ENCODE data around the gene TMEM145. TPM values are rescaled to one million over a fixed set of nuclear protein-coding genes. Genes with fewer than 3 reads are reported as not detected.

TMEM145 gene
- total RNA-seq, 2 experiments from 2014 or later = 0.34 to 1.0 TPM

DNA sequence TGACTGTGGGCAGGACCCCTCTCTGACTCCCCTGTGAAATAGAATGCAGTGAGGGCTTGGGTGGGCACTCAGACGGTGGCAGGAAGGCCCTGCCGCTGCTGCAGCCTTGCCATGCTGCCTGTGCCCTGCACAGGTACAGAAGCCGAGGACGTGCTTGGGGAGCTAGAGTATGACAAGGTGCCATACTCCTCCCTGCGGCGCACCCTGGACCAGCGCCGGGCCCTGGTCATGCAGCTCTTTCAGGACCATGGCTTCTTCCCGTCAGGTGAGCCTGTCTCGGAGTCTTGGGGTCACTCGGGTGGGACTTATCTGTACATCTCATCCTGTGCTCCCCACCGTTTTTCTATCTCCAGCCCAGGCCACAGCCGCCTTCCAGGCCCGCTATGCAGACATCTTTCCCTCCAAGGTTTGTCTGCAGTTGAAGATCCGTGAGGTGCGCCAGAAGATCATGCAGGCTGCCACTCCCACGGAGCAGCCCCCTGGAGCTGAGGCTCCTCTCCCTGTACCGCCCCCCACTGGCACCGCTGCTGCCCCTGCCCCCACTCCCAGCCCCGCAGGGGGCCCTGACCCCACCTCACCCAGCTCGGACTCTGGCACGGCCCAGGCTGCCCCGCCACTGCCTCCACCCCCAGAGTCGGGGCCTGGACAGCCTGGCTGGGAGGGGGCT lies 18.5 kb upstream of the TMEM145 start:
- POLR2A ChIA-PET = interaction anchor here (0.6 to 1.3 kb wide), 2 partner anchors 12 to 30 kb away, joined by 3 to 4 read pairs; no protein-coding TSS in a partner anchor
- CTCF ChIA-PET = interaction anchor here (0.8 to 1.7 kb wide), 4 partner anchors 36 to 186 kb away, joined by 3 to 5 read pairs (median 3); no protein-coding TSS in a partner anchor

DNA sequence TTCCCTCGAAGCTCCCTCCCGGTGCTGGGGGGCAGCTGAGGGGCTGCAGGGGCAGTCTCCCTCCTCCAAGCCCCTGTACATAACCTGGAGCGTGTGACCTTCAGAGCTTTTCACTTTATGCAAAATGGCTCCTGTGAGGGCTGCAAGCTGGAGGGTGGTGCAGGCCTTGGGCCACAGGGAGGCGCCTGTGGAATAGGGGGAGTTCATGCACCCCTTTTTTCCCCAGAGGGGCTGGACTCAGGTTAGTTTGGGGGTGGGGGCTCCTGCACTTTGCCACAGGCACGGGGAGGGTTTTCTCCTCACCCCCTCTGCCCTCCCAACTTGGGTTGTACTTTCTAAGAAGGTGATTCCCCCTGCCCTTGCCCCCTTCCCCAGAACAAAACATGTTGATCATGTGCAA lies 17.8 kb upstream of the TMEM145 start:
- POLR2A ChIA-PET = interaction anchor here (1.3 kb wide), 1 partner anchor 13 kb away, joined by 4 read pairs; no protein-coding TSS in a partner anchor
- CTCF ChIA-PET = interaction anchor here (0.7 to 1.7 kb wide), 6 partner anchors 35 to 187 kb away, joined by 3 to 5 read pairs (median 3); no protein-coding TSS in a partner anchor

DNA sequence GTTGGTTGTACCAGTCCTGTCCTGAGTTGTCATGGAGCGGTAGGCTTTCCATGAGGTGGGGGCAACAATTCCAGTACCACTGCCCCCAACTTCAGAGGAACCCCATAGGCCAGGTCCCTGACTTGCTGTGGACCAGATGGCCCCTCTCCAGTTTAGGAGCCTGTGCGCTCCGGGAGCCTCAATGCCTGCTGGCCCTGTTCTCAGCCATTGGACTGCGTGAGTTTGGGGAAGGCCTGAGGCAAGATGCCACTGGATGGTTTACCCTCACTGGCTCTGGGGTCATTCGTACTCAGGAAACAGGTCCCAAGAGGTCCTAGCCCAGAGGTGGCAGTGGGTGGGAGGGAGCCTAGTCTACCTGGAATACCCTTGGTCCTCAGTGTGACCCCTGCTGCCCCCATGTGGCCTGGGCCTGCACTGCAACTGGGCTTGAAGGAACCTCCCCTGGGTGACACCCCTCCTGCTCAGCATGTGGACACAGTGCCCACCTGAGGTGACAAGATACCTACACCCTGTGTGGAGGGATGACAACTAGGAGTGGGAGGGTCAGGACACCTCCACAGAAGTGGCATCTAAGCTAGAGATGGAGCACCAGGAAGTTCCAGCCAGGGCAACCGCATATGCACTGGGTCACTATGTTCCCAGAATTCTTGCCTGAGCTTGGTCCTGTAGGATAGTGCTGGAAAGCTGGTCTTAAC lies 17.1 kb upstream of the TMEM145 start:
- CTCF ChIA-PET = interaction anchor here (0.6 to 2.6 kb wide), 15 partner anchors 8 to 188 kb away, joined by 3 to 10 read pairs (median 3); no protein-coding TSS in a partner anchor
- POLR2A ChIA-PET = interaction anchor here (1.3 kb wide), 1 partner anchor 13 kb away, joined by 4 read pairs; no protein-coding TSS in a partner anchor

DNA sequence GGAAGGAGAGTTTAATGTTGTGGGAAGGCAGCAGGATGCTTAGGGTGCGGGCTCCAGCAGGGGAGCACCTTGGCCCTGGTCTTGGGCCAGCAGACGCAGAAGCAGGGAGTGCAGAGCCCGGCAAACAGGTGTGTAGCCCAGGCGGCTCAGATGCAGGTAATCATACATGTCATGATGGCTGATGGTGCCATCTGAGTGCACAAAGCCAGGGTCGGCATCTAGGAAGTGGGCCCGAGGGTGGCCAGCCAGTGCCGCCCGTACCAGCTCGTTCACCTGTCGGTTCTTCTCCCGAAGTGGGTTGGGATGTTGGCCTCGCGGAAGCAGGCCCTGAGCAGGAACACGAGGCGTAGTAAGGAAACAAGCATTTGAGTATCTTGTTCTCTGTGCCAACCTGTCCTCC lies 16.1 kb upstream of the TMEM145 start:
- ChIA-PET CTCF (interaction anchor here (0.9 to 2.6 kb wide), 5 partner anchors 9 to 157 kb away, joined by 3 to 10 read pairs (median 4); no protein-coding TSS in a partner anchor), POLR2A (no interaction called here)

DNA sequence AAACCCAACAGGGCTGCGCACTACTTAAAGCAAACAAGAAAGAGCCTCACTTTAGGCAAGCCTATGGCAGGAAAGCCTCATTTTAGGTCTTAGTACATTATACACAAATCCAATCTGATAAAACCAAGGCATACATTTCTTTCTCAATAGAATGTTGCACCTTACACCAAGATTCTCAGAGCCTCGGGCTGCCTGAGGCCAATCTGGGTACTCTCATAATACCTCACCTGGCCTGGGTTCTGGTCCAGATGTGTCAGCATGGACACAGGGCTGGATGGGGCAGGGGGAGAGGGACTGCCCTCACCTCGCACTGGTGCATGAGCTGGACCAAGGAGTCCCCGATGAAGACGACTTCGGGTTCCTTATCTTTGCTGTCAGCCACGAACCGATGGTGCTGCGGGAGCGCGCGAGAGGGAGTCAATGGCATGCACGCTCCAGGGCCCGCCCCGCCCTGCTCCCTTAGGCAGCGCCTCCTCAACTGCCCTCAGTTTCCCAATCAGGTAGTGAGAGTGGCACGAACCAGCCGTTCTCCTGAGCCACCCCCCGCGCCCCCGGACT lies 11.4 kb upstream of the TMEM145 start, which contains the start of gene PRR19:
PRR19 (plus strand) TSS at position 487 of the 558 bp plus-strand sequence. CDS start 7,453 bp downstream, outside the sequence.
- POLR2A ChIA-PET = no interaction called here

DNA sequence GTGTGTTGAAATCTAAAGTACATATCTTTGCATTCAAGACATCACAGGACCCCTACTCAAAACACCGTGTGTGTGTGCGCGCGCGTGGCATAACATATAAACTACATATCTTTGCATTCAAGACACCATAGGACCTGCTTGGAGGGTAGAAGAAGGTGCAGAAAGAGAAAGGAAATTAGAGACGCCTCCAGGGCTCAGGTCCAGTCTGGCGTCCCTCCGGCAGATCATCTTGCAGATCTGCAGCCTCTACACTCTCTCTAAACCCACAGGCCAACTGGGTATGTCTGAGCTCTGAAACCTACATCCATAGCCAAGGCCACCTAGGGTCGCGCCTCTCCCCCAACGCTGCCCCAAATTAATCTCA lies 10.0 kb upstream of the TMEM145 start:
- CTCF ChIA-PET = interaction anchor here (0.7 to 1.3 kb wide), 4 partner anchors 23 to 58 kb away, joined by 3 to 4 read pairs (median 3); no protein-coding TSS in a partner anchor
- POLR2A ChIA-PET = no interaction called here

More for the DNA sequence above, 11.4 kb upstream of the TMEM145 start, which contains the start of gene PRR19:
- CTCF ChIA-PET = interaction anchor here (0.9 to 1.4 kb wide), 6 partner anchors 11 to 139 kb away, joined by 3 to 4 read pairs (median 3); no protein-coding TSS in a partner anchor

DNA sequence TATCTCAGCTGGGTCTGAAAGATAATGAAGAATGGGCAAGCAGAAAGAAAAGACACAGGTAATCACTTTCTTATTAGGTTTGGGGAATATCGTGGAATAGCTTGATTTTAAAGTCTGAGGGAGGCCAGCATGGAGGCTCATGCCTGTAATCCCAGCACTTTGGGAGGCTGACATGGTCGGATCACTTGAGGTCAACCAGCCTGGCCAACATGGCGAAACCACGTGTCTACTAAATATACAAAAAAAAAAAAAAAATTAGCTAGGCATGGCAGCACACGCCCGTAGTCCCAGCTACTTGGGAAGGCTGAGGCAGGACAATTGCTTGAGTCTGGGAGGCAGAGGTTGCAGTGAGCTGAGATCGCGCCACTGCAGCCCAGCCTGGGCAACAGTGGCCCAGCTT lies 9.2 kb upstream of the TMEM145 start:
- ChIA-PET CTCF (interaction anchor here (0.7 to 1.3 kb wide), 2 partner anchors 24 to 28 kb away, joined by 3 to 4 read pairs; no protein-coding TSS in a partner anchor), POLR2A (no interaction called here)

DNA sequence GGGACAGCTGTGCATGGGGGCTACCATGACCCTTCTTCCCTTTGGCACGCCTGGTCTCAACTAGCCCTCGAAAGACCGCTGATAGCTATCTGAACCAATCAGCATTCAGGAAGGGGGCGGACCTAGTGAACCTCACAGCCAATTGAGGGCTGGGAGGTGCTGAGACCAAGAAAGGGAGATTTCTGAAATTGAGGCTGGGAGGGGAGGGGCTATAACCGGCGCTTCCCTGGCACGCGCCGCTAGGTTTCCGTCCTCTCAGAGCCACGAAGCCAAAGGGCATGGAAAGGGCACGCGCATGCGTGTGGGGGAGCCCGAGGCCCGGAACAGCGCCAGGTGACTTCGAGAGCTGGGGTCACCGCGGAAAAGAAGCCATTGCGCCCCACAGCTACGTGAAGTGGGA lies 6.5 kb upstream of the TMEM145 start:
- POLR2A ChIA-PET = no interaction called here
- CTCF ChIA-PET = no interaction called here

DNA sequence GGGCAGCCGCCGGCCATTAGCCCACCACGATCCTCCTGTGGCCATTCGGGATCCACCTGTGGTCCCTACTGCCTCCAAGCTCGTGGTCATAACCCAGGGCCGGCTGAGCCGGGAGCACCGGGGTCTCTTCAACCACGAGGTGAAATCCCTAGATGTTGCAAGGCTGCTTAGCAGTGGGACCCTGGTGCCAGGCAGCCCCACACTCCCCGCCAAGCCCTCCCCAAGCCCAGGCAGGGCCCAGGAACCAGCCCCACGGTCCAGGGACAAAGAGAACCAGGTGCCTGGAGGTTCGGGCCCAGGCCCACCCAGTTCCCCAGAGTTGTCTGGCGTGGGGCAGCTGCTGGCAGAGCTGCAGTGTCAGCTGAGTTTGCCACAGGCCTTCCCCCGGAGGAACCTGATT lies 3.4 kb upstream of the TMEM145 start:
- POLR2A ChIA-PET = no interaction called here
- CTCF ChIA-PET = no interaction called here

DNA sequence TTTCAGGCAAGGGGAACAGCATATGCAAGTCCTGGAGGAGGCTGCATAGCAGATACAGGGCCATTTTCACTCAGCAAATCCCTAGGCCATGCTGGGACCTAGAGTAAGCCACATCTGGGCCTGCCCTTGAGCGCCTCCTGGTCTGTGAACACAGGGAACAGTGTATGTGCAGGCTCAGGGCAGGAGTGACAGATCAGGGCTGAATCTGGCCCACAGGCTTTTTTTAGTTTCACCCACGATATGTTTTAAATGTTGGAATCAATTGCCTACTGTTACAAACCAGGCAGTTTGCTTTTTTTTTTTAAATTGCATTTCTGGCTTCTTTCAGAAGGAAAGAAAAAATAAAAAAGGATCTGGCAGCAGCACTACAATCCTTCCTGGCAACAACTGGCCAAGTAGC lies 1.5 kb upstream of the TMEM145 start:
- POLR2A ChIA-PET = interaction anchor here (0.6 kb wide), 1 partner anchor 142 kb away, joined by 7 read pairs; no protein-coding TSS in a partner anchor

DNA sequence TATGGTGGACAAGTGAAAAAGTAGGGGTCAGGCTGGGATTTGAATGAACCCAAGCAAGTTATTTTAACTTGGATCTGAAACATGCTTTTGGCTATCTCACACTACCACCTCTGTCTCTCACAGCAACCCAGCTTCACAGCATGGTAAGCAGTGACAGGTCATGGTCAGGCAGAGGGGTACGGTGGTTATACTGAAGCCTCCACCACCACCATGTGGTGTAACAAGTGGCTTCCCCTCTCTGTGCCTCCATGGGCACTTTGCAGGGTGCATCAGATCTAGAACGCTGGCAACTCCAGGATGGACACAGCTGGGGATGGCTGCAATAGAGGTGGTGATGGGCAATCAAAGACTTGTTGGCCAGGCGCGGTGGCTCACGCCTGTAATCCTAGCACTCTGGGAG lies 739 bp upstream of the TMEM145 start:
- ChIA-PET CTCF (no interaction called here), POLR2A (no interaction called here)

More for the DNA sequence above, 1.5 kb upstream of the TMEM145 start:
- CTCF ChIA-PET = interaction anchor here (1.2 kb wide), 1 partner anchor 15 kb away, joined by 3 read pairs; no protein-coding TSS in a partner anchor

DNA sequence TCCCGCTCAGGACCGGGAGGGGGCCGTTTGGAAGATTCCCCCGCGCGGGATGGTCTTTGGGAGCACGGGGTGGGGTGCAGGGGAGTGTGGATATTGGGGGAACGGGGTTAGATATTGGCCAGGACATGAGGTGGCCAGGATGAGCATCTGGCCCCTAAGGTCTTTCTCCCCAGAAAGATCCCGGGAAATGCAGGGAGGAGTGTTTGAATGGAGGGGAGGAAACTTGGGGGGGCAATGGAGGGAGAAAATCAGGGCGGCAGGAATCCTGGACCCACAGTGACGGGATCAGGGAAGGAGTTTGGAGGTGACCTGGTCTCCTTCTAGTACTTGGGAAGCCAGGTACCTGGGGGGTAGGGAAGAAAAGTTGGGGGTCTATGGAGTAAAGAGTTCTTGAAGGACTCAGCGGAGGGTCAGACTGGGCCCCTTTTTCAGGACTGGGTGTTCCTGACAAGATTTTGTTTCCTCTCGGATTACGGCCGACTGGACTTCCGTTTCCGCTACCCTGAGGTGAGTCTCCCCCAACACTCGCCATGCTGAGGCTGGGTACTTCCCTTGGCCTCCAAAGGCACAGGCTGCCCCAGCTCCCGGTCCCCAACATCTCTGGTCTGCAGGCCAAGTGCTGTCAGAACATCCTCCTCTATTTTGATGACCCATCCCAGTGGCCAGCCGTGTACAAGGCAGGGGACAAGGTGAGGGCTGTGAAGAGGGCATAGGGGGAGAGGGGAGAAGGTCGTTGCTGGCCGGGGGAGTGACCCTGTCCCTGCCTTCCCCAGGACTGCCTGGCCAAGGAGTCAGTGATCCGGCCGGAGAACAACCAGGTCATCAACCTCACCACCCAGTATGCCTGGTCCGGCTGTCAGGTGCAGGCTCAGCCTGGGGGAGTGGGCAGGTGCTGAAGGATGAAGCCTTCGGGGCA lies 989 bp downstream of the TMEM145 start:
- ChIA-PET POLR2A (no interaction called here), CTCF (interaction anchor here (1.0 kb wide), 1 partner anchor 9 kb away, joined by 3 read pairs; no protein-coding TSS in a partner anchor)

DNA sequence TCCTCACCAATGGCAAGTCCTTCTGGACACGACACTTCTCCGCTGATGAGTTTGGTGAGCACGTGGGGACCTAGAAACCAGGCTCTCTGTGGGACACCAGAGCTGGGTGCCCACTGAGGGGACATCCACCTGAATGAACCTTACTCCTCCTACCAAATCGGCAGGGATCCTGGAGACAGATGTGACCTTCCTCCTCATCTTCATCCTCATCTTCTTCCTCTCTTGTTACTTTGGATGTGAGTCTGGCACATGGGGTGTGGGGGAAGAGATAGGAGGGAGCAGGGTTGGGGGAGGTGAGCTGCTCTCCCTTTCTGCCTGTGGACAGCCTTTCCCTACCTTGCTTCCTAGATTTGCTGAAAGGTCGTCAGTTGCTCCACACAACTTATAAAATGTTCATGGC lies 1.9 kb downstream of the TMEM145 start:
- CTCF ChIA-PET = no interaction called here
- POLR2A ChIA-PET = no interaction called here

DNA sequence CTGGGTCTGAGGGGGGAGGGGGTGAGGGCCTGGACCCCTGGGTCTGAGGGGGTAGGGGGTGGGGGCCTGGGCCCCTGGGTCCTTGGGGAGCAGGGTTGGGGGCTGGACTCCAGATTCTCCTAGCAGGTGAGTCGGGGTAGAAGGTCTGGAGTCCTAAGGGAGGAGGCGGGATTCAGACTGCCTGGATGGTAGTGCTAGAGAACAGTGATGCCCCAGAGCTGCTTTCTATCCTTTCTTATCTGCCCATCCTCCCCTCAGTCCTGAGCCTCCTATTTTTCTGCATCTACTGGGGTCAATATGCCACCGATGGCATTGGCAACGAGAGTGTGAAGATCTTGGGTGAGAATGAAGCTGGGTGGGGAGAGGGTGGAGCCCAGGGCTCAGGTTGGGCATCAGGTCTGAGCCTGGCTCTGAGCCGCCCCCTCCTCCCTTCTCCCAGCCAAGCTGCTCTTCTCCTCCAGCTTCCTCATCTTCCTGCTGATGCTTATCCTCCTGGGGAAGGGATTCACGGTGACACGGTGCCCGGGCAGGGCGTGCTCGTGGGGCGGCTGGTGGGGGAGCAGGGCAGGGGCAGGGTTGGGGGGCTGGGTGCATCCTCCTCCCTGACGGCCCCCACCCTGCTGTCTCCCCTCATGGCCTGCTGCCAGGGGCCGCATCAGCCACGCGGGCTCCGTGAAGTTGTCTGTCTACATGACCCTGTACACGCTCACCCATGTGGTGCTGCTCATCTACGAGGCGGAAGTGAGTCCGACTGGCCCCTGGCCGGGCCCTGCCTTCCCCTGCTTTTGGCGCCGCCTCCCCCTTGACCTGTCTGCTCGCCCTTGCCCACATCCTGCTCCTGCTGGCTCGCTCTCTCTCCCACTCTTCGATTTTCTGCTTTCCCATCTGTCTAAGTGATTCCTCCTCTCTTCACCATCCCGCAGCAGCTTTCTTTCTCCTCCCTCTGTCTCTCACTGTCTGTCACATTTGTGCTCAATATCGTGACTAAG lies 3.4 kb downstream of the TMEM145 start:
- CTCF ChIA-PET = interaction anchor here (0.6 kb wide), 1 partner anchor 61 kb away, joined by 3 read pairs; no protein-coding TSS in a partner anchor
- POLR2A ChIA-PET = no interaction called here

DNA sequence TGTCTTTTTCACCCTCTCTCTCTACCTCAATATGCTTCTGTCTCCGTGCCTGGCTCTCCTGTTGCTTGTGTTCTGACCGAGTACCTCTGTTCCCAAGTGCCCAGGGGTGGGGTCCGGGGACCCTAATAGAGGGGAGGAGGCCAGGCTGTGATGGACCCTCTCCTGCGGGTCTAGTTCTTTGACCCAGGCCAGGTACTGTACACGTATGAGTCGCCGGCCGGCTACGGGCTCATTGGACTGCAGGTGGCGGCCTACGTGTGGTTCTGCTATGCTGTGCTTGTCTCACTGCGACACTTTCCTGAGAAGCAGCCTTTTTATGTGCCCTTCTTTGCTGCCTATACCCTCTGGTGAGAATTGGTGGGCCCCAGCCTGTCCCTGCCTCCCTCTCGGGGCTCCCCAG lies 4.4 kb downstream of the TMEM145 start:
- ChIA-PET CTCF (no interaction called here), POLR2A (no interaction called here)

DNA sequence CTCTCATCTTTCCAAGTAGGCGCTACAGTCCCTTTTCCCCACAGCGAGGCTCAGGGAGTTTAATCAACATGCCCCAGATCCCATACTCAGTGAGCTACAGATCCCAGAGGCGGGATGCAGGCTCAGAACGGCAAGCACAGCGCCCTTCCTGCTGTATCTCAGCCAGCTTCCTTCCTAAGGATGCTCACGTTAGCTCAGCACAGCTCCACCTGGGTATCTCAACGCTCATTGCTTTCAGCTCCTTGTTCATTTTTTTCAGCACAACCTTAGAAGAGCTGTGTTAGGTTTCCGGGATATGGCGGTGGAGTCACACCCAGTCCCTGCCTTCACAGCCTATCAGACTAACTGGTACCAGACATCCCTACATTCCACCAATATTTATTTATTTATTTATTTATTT lies 9.2 kb downstream of the TMEM145 start:
- POLR2A ChIA-PET = no interaction called here
- CTCF ChIA-PET = interaction anchor here (1.5 kb wide), 1 partner anchor 214 kb away, joined by 4 read pairs; no protein-coding TSS in a partner anchor

DNA sequence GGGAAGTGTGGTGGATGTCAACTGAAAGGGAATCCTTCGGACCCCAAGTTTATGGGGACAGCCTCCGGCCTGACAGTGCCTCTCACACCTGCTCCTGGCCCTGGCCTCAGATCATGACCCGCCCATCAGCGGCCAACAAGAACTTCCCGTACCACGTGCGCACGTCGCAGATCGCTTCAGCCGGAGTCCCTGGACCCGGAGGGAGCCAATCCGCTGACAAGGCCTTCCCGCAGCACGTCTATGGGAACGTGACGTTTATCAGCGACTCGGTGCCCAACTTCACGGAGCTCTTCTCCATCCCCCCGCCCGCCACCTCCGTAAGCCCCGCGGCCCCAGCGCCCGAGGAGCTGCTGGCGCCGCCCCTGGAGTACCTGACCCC lies 10.4 kb downstream of the TMEM145 start:
- POLR2A ChIA-PET = no interaction called here

More for the DNA sequence above, 10.4 kb downstream of the TMEM145 start:
- CTCF ChIA-PET = interaction anchor here (0.7 to 1.5 kb wide), 4 partner anchors 10 to 215 kb away, joined by 3 to 5 read pairs (median 4); no protein-coding TSS in a partner anchor

Data from activated CD8-positive, alpha-beta memory T cell treated with anti-CD3 and anti-CD28 coated beads for 36 hours (primary cell).